ENCODE results near the gene NAALADL1. TPM values are rescaled to one million over a fixed set of nuclear protein-coding genes. Genes with fewer than 3 reads are reported as not detected.

The NAALADL1 gene
- total and polyA plus RNA-seq, 9 of the 15 experiments (the other 6 are each of a cell fraction or from before 2014, with no cell fraction given) = 0.06 to 0.72 (median 0.22) TPM; not detected in 4

DNA sequence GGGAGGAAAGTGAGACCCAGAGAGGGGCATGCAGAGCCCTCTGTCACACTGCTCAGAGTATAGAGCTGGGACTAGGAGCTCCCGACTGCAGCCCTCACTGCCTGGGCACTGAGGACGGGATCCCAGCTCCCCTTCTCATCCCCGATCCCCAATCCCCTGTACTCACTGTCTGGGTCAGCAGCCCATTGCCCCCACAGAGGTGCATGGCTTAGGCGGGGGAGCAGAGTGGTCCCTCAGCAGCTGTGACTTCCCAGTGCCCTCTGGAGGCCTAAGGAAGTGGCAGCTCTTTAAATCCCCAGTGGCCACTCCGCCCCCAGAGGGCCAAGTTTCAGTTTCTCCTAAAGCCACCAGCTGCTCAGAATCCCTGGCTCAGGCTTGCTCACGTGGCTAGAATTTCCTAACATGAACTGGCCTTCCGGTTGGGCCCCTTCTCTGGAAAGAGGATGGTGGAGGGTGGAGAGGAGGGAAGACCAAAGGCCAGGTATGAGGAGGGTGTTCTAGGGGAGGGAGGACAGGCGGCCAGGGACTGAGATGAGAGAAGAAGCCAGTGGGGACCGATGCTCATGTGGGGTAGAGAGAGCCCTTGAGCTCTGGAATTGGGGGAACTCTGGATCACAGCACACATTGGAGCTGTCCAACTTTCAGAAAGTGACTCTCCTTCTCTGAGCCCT lies 61.5 kb downstream of the NAALADL1 start, which contains the start of gene BATF2 (continued):
- TF ChIP-seq, protein P1, sequence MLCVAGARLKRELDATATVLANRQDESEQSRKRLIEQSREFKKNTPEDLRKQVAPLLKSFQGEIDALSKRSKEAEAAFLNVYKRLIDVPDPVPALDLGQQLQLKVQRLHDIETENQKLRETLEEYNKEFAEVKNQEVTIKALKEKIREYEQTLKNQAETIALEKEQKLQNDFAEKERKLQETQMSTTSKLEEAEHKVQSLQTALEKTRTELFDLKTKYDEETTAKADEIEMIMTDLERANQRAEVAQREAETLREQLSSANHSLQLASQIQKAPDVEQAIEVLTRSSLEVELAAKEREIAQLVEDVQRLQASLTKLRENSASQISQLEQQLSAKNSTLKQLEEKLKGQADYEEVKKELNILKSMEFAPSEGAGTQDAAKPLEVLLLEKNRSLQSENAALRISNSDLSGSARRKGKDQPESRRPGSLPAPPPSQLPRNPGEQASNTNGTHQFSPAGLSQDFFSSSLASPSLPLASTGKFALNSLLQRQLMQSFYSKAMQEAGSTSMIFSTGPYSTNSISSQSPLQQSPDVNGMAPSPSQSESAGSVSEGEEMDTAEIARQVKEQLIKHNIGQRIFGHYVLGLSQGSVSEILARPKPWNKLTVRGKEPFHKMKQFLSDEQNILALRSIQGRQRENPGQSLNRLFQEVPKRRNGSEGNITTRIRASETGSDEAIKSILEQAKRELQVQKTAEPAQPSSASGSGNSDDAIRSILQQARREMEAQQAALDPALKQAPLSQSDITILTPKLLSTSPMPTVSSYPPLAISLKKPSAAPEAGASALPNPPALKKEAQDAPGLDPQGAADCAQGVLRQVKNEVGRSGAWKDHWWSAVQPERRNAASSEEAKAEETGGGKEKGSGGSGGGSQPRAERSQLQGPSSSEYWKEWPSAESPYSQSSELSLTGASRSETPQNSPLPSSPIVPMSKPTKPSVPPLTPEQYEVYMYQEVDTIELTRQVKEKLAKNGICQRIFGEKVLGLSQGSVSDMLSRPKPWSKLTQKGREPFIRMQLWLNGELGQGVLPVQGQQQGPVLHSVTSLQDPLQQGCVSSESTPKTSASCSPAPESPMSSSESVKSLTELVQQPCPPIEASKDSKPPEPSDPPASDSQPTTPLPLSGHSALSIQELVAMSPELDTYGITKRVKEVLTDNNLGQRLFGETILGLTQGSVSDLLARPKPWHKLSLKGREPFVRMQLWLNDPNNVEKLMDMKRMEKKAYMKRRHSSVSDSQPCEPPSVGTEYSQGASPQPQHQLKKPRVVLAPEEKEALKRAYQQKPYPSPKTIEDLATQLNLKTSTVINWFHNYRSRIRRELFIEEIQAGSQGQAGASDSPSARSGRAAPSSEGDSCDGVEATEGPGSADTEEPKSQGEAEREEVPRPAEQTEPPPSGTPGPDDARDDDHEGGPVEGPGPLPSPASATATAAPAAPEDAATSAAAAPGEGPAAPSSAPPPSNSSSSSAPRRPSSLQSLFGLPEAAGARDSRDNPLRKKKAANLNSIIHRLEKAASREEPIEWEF (CRISPR knock-in tag; IDR thresholded peaks at IDR 0.05) = no peak
- no peak for TF ChIP-seq PATZ1 (CRISPR knock-in tag; IDR thresholded peaks at IDR 0.05; ENCODE audit: borderline replicate concordance)
- TF ChIP-seq, protein P2, sequence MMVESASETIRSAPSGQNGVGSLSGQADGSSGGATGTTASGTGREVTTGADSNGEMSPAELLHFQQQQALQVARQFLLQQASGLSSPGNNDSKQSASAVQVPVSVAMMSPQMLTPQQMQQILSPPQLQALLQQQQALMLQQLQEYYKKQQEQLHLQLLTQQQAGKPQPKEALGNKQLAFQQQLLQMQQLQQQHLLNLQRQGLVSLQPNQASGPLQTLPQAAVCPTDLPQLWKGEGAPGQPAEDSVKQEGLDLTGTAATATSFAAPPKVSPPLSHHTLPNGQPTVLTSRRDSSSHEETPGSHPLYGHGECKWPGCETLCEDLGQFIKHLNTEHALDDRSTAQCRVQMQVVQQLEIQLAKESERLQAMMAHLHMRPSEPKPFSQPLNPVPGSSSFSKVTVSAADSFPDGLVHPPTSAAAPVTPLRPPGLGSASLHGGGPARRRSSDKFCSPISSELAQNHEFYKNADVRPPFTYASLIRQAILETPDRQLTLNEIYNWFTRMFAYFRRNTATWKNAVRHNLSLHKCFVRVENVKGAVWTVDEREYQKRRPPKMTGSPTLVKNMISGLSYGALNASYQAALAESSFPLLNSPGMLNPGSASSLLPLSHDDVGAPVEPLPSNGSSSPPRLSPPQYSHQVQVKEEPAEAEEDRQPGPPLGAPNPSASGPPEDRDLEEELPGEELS (CRISPR knock-in tag; IDR thresholded peaks at IDR 0.05; ENCODE audit: borderline replicate concordance) = no peak
- no peak; the same call in 1 of the 2 replicates for TF ChIP-seq NR1H2 (CRISPR knock-in tag; IDR thresholded peaks at IDR 0.05)
- TF ChIP-seq HCFC1 (IDR thresholded peaks at IDR 0.05; ENCODE audit: low read depth, low read length) = no peak
- TF ChIP-seq TRIM28 (IDR thresholded peaks at IDR 0.05) = no peak
- peak; percentile 58; the same call in 1 of the 2 replicates for TF ChIP-seq MXI1 (IDR thresholded peaks at IDR 0.05; ENCODE audit: low read depth, low read length)
- 0 out of 2 replicates have a peak, but pooled peaks have one; percentile 34 for TF ChIP-seq ETV5 (CRISPR knock-in tag; IDR thresholded peaks at IDR 0.05; ENCODE audit: low read depth)
- 0 out of 2 replicates have a peak, but pooled peaks have one; percentile 17 for TF ChIP-seq CREM (IDR thresholded peaks at IDR 0.05; ENCODE audit: low read depth)
- TF ChIP-seq IFI16 (CRISPR knock-in tag; IDR thresholded peaks at IDR 0.05) = no peak
- TF ChIP-seq HMGN3 (IDR thresholded peaks at IDR 0.05; ENCODE audit: borderline replicate concordance, extremely low read depth, insufficient read length, low read depth, low read length) = no peak
- peak; percentile 20; the same call in 1 of the 2 replicates for TF ChIP-seq PHF21A (IDR thresholded peaks at IDR 0.05; ENCODE audit: borderline replicate concordance, low read depth)
- TF ChIP-seq, protein P3, sequence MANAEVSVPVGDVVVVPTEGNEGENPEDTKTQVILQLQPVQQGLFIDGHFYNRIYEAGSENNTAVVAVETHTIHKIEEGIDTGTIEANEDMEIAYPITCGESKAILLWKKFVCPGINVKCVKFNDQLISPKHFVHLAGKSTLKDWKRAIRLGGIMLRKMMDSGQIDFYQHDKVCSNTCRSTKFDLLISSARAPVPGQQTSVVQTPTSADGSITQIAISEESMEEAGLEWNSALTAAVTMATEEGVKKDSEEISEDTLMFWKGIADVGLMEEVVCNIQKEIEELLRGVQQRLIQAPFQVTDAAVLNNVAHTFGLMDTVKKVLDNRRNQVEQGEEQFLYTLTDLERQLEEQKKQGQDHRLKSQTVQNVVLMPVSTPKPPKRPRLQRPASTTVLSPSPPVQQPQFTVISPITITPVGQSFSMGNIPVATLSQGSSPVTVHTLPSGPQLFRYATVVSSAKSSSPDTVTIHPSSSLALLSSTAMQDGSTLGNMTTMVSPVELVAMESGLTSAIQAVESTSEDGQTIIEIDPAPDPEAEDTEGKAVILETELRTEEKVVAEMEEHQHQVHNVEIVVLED (CRISPR knock-in tag; IDR thresholded peaks at IDR 0.05) = no peak
- TF ChIP-seq ZNF212 (CRISPR knock-in tag; IDR thresholded peaks at IDR 0.05) = no peak
- no peak for TF ChIP-seq ZKSCAN8 (CRISPR knock-in tag; IDR thresholded peaks at IDR 0.05)
- no peak for TF ChIP-seq WHSC1 (IDR thresholded peaks at IDR 0.05; ENCODE audit: low read length)
- TF ChIP-seq HMG20B (CRISPR knock-in tag; IDR thresholded peaks at IDR 0.05) = no peak

Data from K562 (cell line).